ENCODE measurements around the gene IWS1.

Gene IWS1

GRCh38 chr2:127490283-127490682, 36.0 kb downstream of the IWS1 start:
- no peak for DNase-seq (ENCODE audit: low spot score)

- DNase-seq (ENCODE audit: low spot score): no peak
Measured at GRCh38 chr2:127486247-127487058, 39.8 kb downstream of the IWS1 start.

DNA sequence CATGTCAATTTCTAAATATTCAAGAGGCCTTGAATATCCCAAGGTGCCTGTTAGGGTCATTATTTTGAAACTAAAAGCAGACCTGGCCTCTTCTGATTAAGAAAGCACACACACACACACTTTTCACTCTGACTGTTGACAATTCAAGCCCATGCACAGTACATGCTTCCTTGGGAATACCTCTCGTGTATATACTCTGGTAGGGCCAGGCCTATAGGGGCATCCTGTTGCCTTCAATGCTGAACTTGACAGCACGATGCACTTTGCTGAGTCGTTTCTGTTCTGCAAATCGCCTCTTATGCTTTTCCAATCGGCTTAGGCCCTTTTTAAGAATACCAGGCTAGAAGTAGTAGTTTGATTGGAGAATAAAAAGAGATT, 40.6 kb downstream of the IWS1 start:
- DNase-seq (ENCODE audit: low spot score): no peak

DNA sequence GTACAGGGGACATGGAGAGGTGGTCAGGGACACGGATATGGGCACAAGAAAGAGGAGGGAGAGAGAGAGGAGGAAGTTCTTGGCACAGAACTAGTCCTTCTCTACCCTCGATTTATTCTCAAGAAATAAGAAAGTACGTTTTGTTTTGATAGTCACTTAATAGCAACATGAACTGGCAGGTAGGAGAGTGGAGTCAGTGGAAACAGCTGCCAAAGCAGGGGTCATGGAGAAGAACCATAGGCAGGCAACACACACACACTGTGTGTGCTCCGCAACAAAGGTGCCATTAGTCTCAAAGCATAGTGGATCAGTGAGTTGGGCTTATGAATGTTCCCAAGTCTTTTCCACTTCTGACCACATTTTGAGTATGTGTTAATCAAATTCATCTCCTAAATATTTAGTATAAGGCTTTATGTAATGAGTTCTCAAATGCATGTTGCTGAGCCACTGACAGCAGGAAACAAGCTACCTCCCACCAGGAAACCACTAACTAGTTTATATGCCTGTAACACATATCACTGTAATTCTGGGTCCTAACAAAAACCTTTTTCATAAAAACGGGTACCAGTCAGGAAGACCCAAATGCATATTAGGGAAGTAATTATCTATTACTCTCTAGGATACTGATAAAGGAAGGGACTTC, 41.1 kb downstream of the IWS1 start:
- DNase-seq (ENCODE audit: low spot score): no peak

DNA sequence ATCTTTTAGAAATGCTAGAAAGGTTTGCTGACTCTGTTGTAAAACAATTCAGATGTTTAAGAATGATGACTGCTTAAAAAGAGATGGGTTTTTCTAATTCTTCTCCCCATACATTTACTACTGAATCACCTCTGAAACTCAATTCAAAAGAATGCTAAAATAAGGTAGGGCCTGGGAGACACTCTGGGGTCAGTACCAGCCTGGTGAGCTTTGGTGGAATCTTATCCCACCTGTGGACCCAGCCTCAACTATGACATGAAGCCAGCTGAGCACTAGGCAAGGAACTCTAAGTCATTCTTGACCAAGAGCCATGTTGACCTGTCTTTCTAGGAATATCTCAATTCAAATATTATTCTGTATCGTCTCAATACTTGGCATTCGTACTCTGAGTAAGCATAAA, 44.3 kb downstream of the IWS1 start:
- DNase-seq (ENCODE audit: low spot score): no peak

- DNase-seq (ENCODE audit: low spot score): no peak
Measured at GRCh38 chr2:127479866-127480743, 46.2 kb downstream of the IWS1 start.

DNA sequence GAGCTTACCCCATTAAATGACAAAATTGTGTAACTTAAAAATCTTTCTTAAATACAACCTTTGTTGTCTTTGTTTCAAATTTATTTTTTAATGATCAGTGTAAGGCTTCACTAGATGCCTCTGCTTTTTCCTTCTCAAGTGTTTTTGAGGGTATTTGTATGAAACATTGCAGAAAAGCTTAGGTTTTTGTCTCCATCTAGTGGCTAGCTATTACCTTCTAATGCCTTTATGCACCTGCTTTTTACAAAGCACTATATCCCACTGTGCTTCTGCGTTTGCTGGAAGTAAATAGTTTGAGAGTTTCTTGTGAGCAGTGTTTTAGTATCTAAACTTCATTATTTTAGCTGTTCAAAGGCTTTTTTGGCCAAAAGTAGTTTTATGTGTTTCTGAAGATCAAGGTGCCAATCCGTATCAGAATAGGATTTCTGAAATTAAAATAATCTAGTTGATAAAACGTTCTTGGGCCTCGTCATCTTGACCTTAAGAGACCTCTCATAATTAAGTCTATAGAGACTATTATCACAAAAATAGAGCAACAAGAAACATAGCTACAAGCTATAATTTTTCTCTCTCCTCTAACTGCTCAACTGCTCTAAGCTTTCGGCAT, 47.0 kb downstream of the IWS1 start:
- peak; percentile 37 for DNase-seq (ENCODE audit: low spot score)

GRCh38 chr2:127475788-127476187, 50.5 kb downstream of the IWS1 start:
- no peak for DNase-seq (ENCODE audit: low spot score)

DNA sequence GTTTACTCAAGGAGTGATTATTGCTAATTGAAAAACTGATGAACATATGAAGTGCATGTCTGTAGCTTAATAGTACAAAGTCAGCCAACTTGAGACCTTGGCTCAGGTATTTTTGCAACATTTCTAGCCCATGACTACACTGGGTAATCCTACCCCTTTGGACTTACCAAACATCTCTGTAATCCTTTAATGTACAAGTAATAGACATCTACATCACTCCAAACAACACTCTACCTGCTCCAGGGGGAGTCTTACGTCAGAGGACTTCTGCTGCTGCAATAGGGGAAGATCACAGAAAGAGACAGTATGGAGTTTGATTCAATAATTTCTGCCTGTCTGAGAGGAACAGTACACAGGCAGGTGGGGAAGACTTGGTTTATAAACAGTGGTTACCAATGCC, 54.0 kb downstream of the IWS1 start:
- DNase-seq (ENCODE audit: low spot score): no peak

DNA sequence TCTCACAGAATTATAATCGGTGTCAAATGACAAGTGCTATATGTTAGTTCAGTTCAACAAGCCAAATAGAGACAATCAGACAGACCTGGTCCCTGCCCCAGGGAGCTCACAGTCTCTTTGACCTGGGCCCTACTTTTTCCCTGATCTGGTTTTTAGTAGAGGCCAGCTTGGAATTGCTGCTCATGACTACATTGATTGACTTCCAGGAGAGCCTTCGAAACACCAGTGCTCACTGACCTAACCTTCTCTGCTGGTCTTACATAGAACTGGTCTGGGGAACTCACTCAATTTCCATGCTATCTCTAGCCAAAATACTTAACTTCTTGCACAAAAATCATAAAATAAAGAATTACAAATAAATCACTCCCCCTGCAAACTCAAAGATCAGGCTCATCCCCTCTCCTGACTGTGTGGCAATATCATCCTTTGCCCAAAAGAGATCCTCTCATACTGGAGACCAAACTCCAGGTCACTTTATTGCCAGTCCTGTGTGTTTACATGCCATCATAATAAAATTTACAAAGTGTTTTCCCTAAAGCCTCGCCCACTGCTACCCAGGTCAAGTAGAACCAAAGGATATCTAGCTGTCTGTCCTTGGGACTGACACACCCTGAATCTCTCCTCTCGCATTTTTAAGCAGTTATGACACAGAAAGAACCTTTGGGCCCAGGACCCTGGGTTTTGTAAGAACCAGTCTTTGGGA, 54.9 kb downstream of the IWS1 start:
- no peak for DNase-seq (ENCODE audit: low spot score)

DNA sequence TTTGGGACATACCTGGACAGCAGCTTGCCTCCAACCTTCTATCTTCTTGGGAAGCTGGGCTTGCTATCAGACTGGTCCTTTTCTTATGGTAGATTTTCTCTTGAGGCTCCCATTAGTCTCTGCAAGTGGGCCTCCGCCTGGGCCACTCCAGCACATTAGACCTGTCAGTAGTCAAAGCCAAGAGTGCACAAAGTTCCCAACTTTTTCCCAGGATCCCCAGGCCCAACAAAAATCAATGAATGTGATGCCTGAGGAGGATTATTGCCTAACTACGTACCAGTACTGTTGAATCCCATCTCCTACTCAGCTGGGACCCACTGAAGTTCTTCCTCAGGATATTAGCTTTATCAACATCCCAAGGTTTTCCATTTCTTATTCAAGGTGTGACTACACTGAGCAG, 56.3 kb downstream of the IWS1 start:
- no peak for DNase-seq (ENCODE audit: low spot score)

- DNase-seq (ENCODE audit: low spot score): no peak
Measured at GRCh38 chr2:127469051-127469450, 57.2 kb downstream of the IWS1 start.

DNA sequence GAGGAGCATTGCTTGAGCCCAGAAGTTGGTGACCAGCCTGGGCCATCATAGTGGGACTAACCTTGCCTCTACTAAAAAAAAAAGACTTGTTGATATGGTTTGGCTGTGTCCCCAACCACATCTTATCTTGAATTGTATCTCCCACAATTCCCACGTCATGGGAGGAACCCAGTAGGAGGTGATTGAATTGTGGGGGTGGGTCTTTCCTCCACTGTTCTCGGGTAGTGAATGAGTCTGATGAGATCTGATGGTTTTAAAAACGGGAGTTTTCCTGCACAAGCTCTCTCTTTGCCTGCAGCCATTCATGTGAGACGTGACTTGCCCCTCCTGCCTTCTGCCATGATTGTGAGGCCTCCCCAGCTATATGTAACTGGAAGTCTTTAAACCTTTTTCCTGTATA, 61.0 kb downstream of the IWS1 start:
- no peak for DNase-seq (ENCODE audit: low spot score)

DNA sequence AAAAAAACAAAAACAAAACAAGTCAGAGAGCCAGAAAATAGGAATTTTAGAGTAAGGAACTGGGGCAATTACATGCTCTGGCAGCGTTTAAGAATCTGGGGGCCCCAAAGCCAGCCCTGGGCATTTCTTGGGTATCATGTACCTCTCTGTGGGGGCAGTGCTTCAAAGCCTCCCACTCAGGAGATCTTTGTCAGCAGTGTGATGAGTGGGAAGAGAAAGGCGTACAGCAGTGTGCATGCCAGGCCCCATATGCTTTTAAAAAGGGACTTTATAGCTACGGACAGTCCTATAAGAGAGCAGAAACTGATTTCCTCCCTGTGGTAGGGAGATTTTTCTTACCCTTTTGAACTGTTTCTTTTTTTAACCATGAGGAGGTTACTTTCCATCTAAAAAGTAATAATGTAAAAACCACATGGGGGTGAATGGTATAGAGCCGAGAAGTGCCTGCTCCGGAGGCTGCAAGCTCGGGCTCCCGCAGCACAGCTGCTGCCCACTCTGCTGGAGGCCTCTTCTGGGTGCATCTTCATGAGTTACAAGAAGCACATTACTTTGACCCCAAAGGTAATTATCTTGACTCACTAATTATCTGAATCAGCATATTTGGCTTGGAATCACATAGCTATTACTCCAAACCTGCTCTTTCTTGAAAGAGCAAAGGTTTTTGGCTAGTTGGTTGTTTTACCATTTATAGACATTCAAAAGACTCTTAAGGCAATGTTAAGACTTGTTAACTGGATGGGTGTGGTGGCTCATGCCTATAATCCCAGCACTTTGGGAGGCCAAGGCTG, 61.6 kb downstream of the IWS1 start:
- DNase-seq (ENCODE audit: low spot score): no peak

DNA sequence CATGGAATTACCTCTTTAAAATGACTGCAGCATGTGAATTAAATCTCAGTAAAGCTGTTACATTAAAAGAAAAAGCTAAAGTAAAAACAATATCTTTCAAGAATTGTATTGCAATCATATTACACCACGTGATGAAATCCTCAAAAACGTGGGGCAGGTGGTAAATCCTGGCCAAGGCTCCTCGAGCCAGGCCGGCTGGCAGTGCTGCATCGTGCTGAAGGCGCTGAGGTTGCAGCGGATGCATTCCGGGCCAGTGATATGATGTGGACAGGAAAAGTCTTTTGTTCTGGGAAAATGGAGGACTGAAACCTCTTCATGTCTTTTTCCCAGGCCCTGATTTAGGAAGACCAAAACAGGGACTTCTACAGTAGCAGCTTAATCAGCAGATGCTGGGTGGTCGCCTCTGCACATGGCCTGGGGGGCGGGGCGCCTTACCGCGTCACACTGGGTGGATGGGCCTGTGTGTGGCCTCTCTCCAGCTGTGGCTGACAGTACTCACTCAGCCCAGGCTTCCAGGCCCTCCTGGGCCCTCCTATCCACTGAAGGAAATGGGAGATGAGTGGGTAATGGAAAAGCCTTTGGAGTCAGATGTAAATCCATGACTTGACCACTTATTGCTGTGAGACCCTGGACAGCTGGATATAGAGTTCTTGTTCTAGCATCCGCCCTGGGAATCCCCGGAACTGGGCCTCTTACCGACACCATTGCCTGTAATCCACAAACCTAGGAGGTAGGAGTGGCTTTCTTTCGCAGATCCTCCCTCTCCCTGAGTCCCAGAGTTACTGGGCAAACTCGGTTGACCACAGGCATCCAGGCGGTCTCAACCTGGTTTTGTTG, 62.9 kb downstream of the IWS1 start:
- no peak for DNase-seq (ENCODE audit: low spot score)

- DNase-seq (ENCODE audit: low spot score): no peak
Measured at GRCh38 chr2:127462461-127462860, 63.8 kb downstream of the IWS1 start.

DNA sequence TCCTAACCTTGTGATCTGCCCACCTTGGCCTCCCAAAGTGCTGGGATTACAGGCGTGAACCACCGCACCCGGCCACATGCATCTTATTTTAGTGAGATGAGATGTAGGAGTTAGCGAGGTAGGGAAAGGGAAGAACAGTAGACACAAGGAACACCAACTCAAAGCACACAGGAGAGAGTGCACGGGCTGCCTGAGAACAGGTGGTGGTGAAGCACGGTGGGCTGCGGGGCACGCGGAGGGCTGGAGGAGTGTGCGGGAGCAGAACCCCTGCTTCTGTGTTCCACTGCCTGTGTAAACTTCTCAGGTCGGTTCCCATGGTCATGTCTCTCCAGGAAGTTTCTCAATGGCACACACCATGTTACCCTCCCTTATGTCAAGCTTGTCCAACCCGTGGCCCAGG, 69.3 kb downstream of the IWS1 start:
- no peak for DNase-seq (ENCODE audit: low spot score)

DNA sequence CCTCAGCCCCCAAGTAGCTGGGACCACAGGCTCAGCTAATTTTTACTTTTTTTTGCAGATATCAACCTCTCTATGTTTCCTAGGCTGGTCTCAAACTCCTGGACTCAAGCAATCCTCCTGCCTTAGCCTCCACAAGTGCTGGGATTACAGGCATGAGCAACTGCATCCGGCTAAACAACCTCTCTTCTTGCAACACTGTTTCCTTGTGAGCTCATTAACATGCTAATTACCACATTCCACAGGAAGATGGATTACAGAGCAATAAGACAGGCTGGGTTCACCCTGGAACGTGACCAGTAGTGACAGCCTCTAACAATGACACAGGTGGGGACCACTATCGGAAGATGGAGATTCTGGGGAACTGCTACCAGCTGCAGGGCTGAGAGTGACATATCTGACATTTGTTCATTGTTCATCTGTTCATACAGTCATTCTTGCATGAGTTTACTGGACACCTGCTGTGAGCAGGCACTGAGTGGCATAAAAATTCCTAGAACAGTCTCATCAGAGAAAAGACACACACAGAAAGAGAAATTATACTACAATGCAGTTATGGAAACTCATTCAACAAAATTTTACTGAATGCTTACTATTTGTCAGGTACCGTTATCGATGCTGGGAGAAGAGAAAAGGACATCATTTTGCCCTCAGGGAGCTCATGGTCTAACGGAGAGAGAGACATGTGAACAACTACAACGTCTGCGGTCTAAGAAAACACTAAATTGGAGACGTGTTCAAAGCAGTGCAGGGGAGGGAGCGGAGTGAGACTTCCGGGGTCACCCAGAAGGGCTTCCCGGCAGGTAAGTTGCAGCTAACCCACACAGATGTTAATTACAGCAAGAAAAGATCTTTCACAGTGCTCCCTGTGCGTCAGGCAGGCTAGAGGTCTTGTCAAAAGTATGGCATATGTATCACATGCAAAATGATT, 70.5 kb downstream of the IWS1 start:
- peak; percentile 20 for DNase-seq (ENCODE audit: low spot score)

All from CD4-positive, alpha-beta T cell treated with Interleukin-15 for 4 hours (primary cell).